DMS153 (cell line): ENCODE data around the gene SNX20.

Experiments used
- DNase-seq: peaks from one replicate; lab custom pipeline; 2025; lab: John Stamatoyannopoulos, UW

Gene SNX20

DNA sequence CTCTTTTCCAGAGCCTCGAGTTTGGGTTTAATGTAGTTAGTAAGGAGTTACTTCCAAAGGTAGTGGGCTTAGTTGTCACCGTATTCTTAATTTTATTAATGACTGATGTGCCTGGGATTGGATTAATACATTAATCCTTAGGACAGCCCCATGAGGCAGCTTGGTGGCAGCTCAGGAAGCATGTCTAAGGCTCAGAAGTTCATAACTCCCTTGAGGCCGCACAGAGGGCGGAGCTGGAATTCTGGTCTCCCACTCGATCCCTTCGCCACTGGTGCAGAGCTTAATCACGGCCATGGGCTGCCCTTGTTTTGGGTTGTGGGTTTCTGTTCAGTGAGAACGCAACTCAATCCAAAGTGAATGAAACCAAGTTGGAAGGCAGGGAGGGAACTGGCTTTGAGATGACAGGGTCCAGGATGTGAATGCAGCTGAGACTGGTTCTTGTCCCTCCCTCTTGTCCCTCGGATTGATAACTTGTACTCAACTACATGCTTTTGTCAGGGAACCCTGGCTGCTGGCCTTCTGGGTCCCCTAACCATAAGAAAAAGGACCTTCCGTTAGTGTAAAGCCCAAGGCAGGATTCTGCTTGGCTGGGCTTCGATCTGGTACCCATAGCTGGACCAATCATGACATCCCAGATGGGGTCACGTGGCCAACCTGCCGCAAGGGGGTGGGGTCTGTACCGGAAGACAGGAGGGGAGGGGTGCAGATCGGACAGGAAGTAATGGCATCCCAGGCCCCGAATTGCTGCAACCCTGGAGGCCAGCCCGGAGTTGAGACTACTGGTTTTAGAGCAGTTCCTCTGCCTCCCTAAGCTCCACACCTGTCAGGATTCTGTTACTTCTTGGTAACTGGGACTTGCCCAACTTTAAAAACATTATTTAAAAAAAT, 45.4 kb downstream of the SNX20 start:
- DNase-seq, result no peak

DNA sequence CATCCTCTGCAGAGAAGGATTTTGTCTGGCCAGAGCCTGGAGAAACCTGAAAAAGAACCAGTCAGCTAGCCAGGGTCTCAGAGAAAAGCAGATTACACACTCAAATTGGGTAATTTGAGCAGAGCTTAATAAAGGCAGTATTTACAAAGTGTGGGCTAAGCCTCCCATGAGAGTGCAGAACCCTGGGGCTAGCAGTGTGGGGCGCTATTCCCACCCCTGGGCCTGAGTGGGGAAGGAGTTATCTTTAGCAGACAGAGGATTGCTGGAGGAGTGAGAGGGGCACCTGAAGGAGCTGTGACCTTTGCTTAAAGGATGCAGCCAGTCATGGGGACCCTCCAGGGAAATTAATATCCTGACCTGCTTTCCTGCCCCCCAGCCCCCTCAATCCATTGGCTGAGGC, 46.2 kb downstream of the SNX20 start:
- no peak for DNase-seq

GRCh38 chr16:50634090-50634489, 47.0 kb downstream of the SNX20 start:
- no peak for DNase-seq

DNA sequence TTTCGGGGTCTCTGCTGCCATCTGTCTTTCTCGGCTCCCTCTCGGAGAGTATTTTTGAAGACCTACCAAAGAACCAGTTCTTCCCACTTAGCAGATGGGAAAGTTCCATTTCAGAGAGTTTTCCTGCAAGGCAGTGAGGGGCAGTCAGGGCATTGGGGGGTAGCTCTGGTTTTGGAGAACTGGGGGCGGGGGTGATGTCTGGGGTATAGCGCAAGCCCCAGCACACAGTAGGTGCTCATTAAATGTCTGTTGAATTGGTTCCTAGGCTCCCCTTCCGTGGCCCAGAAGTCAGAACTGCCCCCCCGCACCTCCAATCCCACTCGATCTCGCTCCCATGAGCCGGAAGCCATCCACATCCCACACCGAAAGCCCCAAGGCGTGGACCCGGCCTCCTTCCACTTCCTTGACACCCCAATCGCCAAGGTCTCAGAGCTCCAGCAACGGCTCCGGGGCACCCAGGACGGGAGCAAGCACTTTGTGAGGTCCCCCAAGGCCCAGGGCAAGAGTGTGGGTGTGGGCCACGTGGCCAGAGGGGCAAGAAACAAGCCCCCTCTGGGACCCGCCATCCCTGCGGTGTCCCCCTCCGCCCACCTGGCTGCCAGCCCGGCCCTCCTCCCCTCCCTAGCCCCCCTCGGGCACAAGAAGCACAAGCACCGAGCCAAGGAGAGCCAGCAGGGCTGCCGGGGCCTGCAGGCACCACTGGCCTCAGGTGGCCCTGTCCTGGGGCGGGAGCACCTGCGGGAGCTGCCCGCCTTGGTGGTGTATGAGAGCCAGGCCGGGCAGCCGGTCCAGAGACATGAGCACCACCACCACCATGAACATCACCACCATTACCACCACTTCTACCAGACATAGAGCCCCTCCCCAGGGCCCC, 47.9 kb downstream of the SNX20 start:
- DNase-seq, result no peak

- DNase-seq, result no peak
Measured at GRCh38 chr16:50631985-50632576, 49.0 kb downstream of the SNX20 start.

GRCh38 chr16:50631249-50631984, 49.7 kb downstream of the SNX20 start:
- DNase-seq, result no peak

GRCh38 chr16:50630394-50631020, 50.6 kb downstream of the SNX20 start:
- no peak for DNase-seq

GRCh38 chr16:50629334-50629733, 51.8 kb downstream of the SNX20 start:
- DNase-seq, result no peak

DNA sequence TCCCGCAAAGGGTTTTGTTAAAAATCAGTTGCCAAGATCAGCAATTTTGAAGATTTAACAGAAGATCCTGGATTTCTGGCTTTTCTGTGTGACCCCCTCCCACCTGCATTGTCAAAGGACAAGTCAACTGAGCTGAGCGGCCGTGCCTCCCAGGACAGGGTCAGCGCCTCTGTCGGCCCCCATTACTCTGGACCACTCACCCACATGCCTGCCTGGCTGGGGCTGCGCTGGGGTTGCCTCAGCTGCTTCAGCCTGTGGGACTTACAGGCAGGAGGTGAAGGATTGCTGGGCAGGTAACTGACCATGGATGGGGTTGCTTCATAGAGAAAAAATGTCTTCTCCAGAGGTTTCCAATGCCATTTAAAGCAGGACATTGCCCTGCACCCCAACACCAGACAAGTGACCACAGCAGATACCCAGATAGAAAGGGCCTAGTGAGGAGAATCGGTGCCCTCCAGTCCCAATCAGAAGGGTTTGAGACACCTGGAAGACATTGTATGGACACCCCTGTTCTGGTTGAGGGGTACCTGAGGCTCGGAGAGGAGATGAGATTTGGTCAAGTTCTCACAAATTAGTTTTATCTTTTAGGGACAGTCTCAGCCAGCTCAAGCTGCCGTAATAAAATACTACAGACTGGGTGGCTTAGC, 52.8 kb downstream of the SNX20 start:
- DNase-seq, result no peak

DNA sequence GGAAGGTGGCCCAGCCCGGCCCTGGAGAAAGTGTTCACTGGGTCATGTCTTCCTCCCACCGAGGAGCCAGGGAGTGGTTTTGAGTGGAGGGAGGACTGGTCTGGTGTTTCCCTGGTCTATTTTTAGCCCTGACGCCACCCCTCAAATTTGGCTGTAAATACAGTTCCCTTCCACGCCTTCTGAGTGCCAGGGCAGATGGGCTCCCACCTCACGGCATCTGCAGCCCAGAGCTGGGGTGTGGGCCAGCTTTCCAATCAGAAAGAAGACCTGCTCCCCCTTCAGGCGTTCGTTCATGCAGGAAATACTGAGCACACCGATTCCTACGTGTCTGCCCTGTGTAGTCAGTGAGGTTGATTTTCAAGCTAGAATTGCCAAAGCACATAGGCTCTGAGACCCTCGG, 53.7 kb downstream of the SNX20 start:
- DNase-seq, result no peak

DNA sequence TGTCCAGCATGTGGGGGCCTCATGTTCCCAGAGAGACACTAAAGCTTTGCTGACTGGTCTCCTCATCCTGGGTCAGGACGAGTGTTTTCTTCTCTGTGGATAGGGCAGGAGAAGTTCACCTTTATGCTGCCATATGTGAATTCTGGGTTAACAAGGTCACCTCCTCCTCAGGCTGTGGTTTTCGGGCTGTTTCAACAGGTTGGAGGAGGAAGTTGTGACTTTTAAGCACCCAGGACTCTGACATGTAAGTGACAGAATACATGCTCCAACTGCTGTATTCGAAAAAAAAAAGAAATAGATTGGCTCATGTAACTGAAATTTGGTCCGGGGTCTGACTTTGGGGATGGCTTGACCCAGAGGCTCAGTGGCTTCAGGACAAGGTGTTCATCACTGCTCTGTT, 54.2 kb downstream of the SNX20 start:
- no peak for DNase-seq

- no peak for DNase-seq
Measured at GRCh38 chr16:50625374-50625773, 55.7 kb downstream of the SNX20 start.

- DNase-seq, result no peak
Measured at GRCh38 chr16:50624449-50624970, 56.6 kb downstream of the SNX20 start.

DNA sequence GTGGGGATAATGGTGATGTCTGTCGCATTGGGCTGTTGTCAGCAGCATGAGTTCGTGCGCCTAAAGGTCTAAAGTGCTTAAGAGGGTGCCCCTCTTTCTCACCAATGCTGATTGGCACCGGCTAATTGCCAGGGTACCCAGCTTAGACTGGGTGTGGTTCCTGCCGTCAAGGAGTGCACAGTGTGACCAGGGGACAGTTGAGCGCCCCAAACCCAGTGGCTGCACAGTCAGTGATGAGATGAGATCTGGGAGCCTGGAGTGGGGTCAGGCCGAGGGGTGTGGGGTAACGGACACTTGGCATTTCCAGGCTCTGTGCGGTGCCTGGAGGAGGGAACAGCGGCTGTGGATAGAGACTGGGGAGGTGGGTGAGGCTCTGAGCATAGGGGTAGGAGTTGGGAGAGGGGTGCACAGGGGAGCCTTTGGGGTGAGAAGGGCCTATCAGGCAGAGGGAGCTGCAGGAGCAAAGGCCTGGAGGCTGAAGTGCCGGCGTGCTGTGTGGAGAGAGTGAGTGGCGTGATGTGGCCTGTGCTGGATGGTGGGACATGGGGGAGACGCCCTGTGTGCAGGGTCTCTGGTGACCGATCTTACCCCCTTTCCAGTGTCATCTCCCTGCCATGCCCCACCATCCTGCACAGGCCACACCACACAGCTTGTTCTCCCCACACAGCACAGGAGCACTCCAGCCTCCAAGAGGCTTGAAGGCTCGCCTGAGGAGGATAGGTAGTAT, 58.3 kb downstream of the SNX20 start:
- no peak for DNase-seq

GRCh38 chr16:50622029-50622428, 59.1 kb downstream of the SNX20 start:
- DNase-seq, result no peak
